CD14-positive monocyte (primary cell): ENCODE data around the gene ACD. TPM values are rescaled to one million over a fixed set of nuclear protein-coding genes. Genes with fewer than 3 reads are reported as not detected.

Experiments used
- DNase-seq, 3 donors: peaks; one replicate each; pipeline ENCODE4 v3.0.0-alpha.2; 2011 to 2022
- H2AFZ ChIP-seq: 2 replicates; pipeline ENCODE4 v1.6.0; 2012; ENCODE audit warnings: mild to moderate bottlenecking, low read depth, low read length, inconsistent platforms; ENCODE audit not compliant: insufficient read depth, poor library complexity, severe bottlenecking
- H3K27ac ChIP-seq, 2 donors: 1 replicate in 1 of 2; 2 replicates in 1 of 2; pipeline ENCODE4 v1.5.1; 2012 to 2013; ENCODE audit warnings: low read length in 2 of 2, control low read depth in 1 of 2, inconsistent platforms in 1 of 2, low read depth in 1 of 2, mild to moderate bottlenecking in 1 of 2
- H3K27me3 ChIP-seq, 2 donors: one replicate each; pipeline versions ENCODE4 v1.6.0 to v1.6.1; 2011 to 2013; ENCODE audit warnings: low read length in 2 of 2; ENCODE audit not compliant: control insufficient read depth in 2 of 2, insufficient read depth in 2 of 2
- H3K36me3 ChIP-seq, 2 donors: replicated peaks in 1 of 2; 1 replicate in 1 of 2; 2 replicates in 1 of 2; pipeline versions ENCODE4 v1.5.1 to v1.6.1; 2012 to 2013; ENCODE audit warnings: low read length in 2 of 2, control low read depth in 1 of 2, inconsistent platforms in 1 of 2, mild to moderate bottlenecking in 1 of 2; ENCODE audit not compliant: insufficient read depth in 2 of 2, control insufficient read depth in 1 of 2
- H3K4me1 ChIP-seq, 2 donors: 1 replicate in 1 of 2; 2 replicates in 1 of 2; pipeline versions ENCODE4 v1.5.1 to v1.6.1; 2012 to 2013; ENCODE audit warnings: low read length in 2 of 2, control low read depth in 1 of 2, inconsistent platforms in 1 of 2, mild to moderate bottlenecking in 1 of 2, moderate library complexity in 1 of 2; ENCODE audit not compliant: insufficient read depth in 2 of 2, control insufficient read depth in 1 of 2
- H3K4me2 ChIP-seq: replicated peaks from 2 replicates; pipeline ENCODE3; 2012; ENCODE audit warnings: low read length, moderate library complexity, mild to moderate bottlenecking; ENCODE audit not compliant: poor library complexity, severe bottlenecking; ENCODE audit errors: extremely low read depth
- H3K4me3 ChIP-seq, 3 experiments: fragments of 200-600 bp in 1 of 3; sonication (generic) in 1 of 3; replicated peaks in 1 of 3; 1 replicate in 2 of 3; 2 replicates in 1 of 3; pipeline ENCODE4 v1.5.1; 2011 to 2013; ENCODE audit warnings: low read length in 3 of 3, mild to moderate bottlenecking in 3 of 3, control low read depth in 2 of 3, low read depth in 2 of 3, inconsistent platforms in 1 of 3, moderate library complexity in 1 of 3
- H3K79me2 ChIP-seq: 2 replicates; pipeline ENCODE4 v1.6.0; 2012; ENCODE audit warnings: mild to moderate bottlenecking, control low read depth, inconsistent platforms, low read length, moderate library complexity; ENCODE audit not compliant: insufficient read depth
- H3K9ac ChIP-seq: 2 replicates; pipeline ENCODE4 v1.6.0; 2017; ENCODE audit warnings: low read length, mild to moderate bottlenecking; ENCODE audit not compliant: insufficient read depth, poor library complexity, severe bottlenecking
- H3K9me3 ChIP-seq, 2 donors: replicated peaks in 1 of 2; 1 replicate in 1 of 2; 2 replicates in 1 of 2; pipeline versions ENCODE4 v1.5.1 to v1.6.1; 2012 to 2013; ENCODE audit warnings: low read length in 2 of 2, control low read depth in 1 of 2; ENCODE audit not compliant: control insufficient read depth in 1 of 2, insufficient read depth in 1 of 2
- H4K20me1 ChIP-seq: 2 replicates; pipeline ENCODE4 v1.6.0; 2012; ENCODE audit warnings: mild to moderate bottlenecking, low read length, control low read depth, moderate library complexity; ENCODE audit not compliant: insufficient read depth
- H3K27ac Mint-ChIP-seq, 7 donors: one replicate each; pipeline ENCODE4 v1.8.0; 2020; ENCODE audit warnings: mild to moderate bottlenecking in 7 of 7, mixed read lengths in 7 of 7, moderate library complexity in 6 of 7, inconsistent platforms in 2 of 7
- H3K27me3 Mint-ChIP-seq, 3 donors: one replicate each; pipeline ENCODE4 v1.8.0; 2021 to 2022; ENCODE audit warnings: low read depth in 3 of 3, mild to moderate bottlenecking in 3 of 3, mixed read lengths in 3 of 3, moderate library complexity in 3 of 3, inconsistent platforms in 1 of 3
- H3K36me3 Mint-ChIP-seq, 2 donors: one replicate each; pipeline ENCODE4 v1.8.0; 2020; ENCODE audit warnings: mixed read lengths in 2 of 2, inconsistent platforms in 1 of 2, mild to moderate bottlenecking in 1 of 2
- H3K4me1 Mint-ChIP-seq: one replicate; pipeline ENCODE4 v1.8.0; 2020; ENCODE audit warnings: mild to moderate bottlenecking, mixed read lengths
- H3K4me3 Mint-ChIP-seq, 2 donors: one replicate each; pipeline ENCODE4 v1.8.0; 2020; ENCODE audit warnings: mild to moderate bottlenecking in 2 of 2, mixed read lengths in 2 of 2, moderate library complexity in 1 of 2
- H3K9me3 Mint-ChIP-seq, 7 donors: one replicate each; pipeline ENCODE4 v1.8.0; 2020 to 2022; ENCODE audit warnings: mixed read lengths in 7 of 7, mild to moderate bottlenecking in 6 of 7, moderate library complexity in 6 of 7, inconsistent platforms in 2 of 7
- WGBS: methylation state at CpG from one replicate; pipeline ENCODE4 v1.1.5; 2013; ENCODE audit warnings: missing lambda C conversion rate; ENCODE audit not compliant: insufficient coverage; 5-methylcytosine and 5-hydroxymethylcytosine counted together
- intact Hi-C, 2 donors: fragments of 100-400 bp; cut with micrococcal nuclease; formaldehyde crosslinking; loops; one replicate each; pipeline versions ENCODE4 v1.15.0 to v1.15.1; 2023
- polyA plus RNA-seq, 3 donors: library from polyadenylated mRNA; depleted of rRNA in 1 of 3; unstranded in 2 of 3; stranded (reverse) in 1 of 3; fragments of 300-500 nt in 2 of 3; fragments of >200 nt in 1 of 3; fragmentation: Illumina TruSeq in 2 of 3; gene quantifications; 1 replicate in 2 of 3; 2 replicates in 1 of 3; pipeline ENCODE4 v1.2.3, GENCODE V29; 2012 to 2021
- TF ChIP-seq, protein P1 (sequence below): fragments of 200-600 bp; IDR thresholded peaks from one replicate; pipeline ENCODE4 v1.8.0; 2022; ENCODE audit warnings: antibody characterized with exemption, mild to moderate bottlenecking

The ACD gene
- polyA plus RNA-seq, 3 donors, result 11.8 to 26.0 (median 14.9) TPM

DNA sequence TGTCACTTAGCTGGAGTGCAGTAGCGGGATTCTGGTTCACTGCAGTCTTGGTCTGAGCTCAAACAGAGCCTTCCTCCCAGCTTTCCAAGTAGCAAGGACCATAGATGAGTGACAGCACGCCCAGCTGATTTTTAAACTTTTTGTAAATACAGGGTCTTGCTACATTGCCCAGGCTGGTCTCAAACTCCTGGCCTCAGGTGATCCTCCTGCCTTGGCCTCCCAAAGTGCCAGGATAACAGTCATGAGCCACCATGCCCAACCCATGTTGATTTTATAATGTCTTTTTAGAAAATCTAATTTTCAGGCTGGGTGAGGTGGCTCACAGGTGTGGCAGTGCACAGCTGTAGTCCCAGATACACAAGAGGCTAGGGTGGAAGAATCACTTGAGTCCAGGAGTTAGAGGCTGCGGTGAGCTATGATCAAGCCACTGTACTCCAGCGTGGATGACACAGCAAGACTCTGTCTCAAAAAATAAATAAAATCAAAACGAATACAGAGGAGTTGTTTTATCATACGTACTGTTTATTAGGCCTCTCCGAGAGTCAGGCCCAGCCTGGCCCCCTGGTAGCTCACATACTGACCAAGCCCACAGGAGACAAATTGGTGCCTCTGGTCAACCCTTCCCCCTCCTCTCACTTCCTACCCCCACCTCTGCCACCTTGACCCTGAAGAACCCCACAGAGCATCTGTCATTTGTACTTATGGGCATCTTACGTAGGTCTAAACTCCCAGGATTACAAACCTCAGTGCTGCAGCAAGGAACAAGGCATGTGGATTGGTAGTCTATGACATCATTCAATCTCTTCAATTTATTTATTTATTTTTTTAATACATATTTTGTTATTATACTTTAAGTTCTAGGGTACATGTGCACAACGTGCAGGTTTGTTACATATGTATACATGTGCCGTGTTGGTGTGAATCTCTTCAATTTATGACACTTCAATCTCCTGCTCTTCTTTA, 20.2 kb upstream of the ACD start:
- Mint-ChIP-seq H3K27me3 (peaks cover 0 to 2% (median 0%) of the 10 kb centered on the region in 3 donors), H3K36me3 (peaks cover 28 to 60% of the 10 kb centered on the region in 2 donors), H3K4me1 (peaks cover 10% of the 10 kb centered on the region), H3K4me3 (no peak overlapping the region), H3K27ac (peak overlapping the region in 1 of 7 donors; percentile 36), H3K9me3 (no peaks in the 10 kb centered on the region)
- no peak overlapping the region for H2AFZ ChIP-seq
- peaks cover 0 to 6% of the 10 kb centered on the region in 2 donors for H3K4me1 ChIP-seq
- H3K27ac ChIP-seq, result no peak overlapping the region
- TF ChIP-seq, protein P1, sequence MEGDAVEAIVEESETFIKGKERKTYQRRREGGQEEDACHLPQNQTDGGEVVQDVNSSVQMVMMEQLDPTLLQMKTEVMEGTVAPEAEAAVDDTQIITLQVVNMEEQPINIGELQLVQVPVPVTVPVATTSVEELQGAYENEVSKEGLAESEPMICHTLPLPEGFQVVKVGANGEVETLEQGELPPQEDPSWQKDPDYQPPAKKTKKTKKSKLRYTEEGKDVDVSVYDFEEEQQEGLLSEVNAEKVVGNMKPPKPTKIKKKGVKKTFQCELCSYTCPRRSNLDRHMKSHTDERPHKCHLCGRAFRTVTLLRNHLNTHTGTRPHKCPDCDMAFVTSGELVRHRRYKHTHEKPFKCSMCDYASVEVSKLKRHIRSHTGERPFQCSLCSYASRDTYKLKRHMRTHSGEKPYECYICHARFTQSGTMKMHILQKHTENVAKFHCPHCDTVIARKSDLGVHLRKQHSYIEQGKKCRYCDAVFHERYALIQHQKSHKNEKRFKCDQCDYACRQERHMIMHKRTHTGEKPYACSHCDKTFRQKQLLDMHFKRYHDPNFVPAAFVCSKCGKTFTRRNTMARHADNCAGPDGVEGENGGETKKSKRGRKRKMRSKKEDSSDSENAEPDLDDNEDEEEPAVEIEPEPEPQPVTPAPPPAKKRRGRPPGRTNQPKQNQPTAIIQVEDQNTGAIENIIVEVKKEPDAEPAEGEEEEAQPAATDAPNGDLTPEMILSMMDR, result no peak
- H3K9me3 ChIP-seq, result no peaks in the 10 kb centered on the region
- intact Hi-C loops, result loop anchor here in 1 of 2 donors (10.0 kb wide), 1 partner anchor 545 kb away; no protein-coding TSS in a partner anchor
- DNase-seq, result no peak
- no peaks in the 10 kb centered on the region for H3K27me3 ChIP-seq
- H4K20me1 ChIP-seq, result no peaks in the 10 kb centered on the region
- H3K36me3 ChIP-seq, result peaks cover 10 to 30% of the 10 kb centered on the region in 2 donors
- H3K4me3 ChIP-seq, result no peak overlapping the region
- 98% methylated on average over 6 of the region's 10 CpGs for WGBS
- no peak overlapping the region for H3K9ac ChIP-seq
- H3K4me2 ChIP-seq, result no peak overlapping the region
- no peaks in the 10 kb centered on the region for H3K79me2 ChIP-seq

DNA sequence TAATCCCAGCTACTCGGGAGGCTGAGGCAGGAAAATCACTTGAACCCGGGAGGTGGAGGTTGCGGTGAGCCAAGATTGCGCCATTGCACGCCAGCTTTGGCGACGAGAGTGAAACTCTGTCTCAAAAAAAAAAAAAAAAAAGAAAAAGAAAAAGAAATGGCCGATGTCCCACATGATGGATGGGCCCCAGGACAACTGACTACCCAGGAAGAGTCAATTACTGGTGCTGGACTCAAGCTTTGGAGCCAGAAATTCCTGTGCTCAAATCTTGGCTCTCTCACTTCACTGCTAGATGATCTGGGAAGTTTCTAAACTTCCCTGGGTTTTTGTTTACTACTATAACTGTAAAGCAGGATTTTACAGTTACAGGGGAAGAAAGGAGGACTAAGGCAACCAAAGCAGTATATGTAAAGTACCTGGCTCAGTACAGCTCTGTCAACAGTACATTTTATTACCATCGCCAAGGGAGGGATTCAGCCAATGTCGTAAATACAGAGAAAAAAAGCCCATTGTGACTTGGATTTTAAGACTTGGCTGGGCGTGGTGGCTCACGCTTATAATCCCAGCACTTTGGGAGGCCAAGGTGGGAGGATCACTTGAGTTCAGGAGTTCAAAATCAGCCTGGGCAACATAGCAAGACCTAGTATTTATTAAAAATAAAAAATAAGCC, 18.4 kb upstream of the ACD start:
- Histone ChIP-seq H3K4me1 (peaks cover 10 to 12% of the 10 kb centered on the region in 2 donors), H4K20me1 (no peaks in the 10 kb centered on the region), H3K9me3 (no peaks in the 10 kb centered on the region), H3K27ac (no peak overlapping the region), H3K27me3 (no peaks in the 10 kb centered on the region), H3K9ac (no peak overlapping the region), H2AFZ (no peak overlapping the region), H3K4me3 (no peak overlapping the region), H3K79me2 (no peaks in the 10 kb centered on the region), H3K4me2 (no peak overlapping the region), H3K36me3 (peaks cover 2 to 17% of the 10 kb centered on the region in 2 donors)
- H3K9me3 Mint-ChIP-seq, result no peaks in the 10 kb centered on the region
- WGBS, result 93% methylated on average over 3 of the region's 12 CpGs
- H3K36me3 Mint-ChIP-seq, result peaks cover 22 to 51% of the 10 kb centered on the region in 2 donors
- no peak for DNase-seq
- no peak overlapping the region for H3K4me3 Mint-ChIP-seq
- H3K27me3 Mint-ChIP-seq, result peaks cover 0 to 2% (median 2%) of the 10 kb centered on the region in 3 donors
- intact Hi-C loops, result loop anchor here in 1 of 2 donors (10.0 kb wide), 1 partner anchor 546 kb away; no protein-coding TSS in a partner anchor
- no peak overlapping the region for H3K27ac Mint-ChIP-seq
- TF ChIP-seq, protein P1, result no peak
- peaks cover 15% of the 10 kb centered on the region for H3K4me1 Mint-ChIP-seq
